ENCODE measurements around the gene OSBPL6.
"Not testable (repeated sequence)": the region's sequence is repeated elsewhere in the genome, so short reads cannot be mapped to it uniquely, and the experiment has no call there.

OSBPL6 gene

DNA sequence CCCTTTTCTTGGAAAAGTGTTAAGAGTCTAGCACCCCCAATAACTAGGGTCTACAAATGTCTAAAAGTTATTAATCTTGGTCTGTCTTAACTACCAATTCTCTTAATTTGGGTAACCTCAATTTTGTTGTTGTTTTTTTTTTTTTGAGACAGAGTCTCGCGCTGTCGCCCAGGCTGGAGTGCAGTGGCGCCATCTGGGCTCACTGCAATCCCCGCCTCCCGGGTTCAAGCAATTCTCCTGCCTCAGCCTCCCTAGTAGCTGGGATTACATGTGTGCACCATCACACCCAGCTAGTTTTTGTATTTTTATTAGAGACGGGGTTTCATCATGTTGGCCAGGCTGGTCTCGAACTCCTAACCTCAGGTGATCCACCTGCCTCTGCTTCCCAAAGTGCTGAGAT, 218.1 kb downstream of the OSBPL6 start:
- DNase-seq, result not testable (repeated sequence)

DNA sequence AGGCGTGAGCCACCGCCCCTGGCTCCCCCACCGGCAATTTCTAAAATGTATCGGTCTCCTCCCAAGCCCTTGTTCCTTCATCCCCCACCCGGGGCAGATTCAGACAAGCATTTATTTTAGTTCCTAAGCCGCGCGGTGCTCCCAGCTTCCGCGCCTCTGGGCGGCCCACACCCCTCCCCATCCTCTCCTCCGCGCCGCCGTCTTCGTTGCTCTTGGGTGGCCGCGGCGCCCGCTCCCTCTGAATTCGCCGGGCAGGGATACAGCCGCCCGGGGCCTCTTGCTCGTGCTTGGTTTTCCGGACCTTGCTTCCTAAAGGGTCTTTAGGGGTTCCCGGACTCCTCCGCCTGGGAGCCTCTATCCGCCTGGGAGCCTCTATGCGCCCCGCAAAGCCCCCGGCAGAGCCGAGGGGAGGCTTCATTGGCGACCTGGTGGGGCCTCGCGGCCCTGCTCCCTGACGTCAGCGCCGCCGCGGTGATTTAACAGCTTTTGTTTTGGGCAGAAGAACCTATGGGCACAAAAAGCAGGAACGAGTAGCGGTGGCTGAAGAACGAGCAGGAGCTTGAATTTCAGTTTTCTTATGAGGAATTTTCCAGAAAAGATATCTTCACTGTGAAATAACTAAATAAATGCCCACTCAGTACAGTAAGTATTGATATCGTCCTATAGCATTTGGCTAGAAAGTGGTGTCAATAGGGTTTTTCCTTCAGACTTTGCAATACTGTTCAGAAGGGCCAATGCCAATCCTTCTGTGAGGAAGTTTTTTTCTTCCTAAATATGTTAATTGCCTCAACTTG, 219.4 kb downstream of the OSBPL6 start:
- peak; percentile 92 for DNase-seq

DNA sequence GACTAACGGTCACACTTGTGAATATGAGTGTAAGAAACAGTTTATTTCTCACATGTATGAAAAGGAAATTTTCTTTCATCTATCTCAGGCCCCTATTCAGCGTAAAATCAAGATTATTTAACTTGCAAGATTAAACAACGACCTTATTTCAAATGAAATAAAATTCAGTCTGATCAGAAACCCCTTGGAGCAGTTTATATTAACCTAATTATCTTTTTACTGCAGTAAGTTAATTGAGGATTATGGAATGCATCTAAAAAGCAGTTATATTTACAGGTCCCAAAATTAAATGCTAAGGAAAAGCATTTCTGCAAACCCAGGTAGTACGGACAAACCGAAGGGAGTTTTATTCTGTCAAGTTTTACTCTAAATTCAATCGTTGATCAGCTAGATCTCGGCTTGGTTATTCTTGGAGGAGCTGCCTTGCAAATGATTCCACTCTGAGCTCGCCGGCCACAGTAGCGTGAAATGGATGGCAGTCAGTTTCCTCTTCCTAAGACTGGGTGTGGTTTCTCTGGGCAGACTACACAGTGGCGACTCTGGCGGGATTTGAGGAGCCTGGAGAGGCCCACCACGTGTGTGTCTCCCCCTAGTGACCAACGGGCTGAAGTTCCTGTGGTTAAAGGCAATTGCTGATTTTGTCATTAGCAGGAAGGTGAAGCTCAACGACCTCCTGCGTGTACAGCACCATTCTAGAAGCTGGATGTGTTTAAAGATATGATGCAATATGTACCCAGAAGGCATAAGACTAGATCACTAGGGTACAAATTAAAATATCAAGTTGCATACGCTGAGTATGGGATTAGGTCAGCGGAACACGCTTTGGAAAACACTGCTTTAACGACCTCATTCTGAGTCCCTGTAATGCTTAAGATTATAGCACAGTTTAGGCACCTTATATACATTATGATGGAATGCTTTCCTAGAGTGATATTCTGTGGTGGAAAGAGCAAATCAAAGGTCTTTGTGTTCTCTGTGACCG, 220.2 kb downstream of the OSBPL6 start:
- DNase-seq, result peak; percentile 98

DNA sequence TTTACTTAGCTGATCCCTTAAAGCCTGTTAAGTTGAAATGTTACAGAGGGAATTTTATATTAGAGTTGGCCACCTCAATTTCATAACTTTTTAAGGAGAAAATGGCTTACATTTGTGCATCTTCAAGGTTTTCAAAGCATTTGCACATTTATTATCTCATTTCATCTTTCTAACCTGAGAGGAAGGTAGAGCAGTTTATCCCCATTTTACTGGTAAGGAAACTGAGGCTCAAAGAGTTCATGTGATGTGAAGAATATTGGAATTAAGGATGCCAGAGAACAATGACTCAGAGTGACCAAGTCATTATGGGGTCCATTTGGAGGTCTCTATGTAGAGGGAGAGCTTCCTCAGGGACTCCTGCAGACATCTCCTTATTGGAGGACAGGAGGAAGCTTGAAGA, 221.7 kb downstream of the OSBPL6 start:
- DNase-seq, result no peak

DNA sequence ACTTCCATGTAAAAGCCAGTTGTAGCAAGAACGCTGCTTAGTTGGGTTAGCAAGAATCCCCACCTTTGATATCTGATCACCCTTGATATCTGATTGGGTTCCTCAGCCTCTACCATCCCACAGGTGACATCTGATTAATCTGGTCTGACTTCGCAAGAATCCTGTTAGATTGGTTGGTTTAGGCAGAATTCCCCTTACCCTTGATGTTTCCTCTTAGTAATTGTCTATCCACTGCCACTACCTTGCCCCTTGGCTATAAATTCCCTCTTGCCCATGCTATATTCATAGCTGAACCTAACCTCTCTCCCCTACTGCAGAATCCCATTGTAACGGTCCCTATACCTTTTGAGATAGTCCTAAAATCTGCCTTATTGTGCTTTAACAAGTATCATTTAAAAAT, 223.6 kb downstream of the OSBPL6 start:
- DNase-seq, result no peak

DNA sequence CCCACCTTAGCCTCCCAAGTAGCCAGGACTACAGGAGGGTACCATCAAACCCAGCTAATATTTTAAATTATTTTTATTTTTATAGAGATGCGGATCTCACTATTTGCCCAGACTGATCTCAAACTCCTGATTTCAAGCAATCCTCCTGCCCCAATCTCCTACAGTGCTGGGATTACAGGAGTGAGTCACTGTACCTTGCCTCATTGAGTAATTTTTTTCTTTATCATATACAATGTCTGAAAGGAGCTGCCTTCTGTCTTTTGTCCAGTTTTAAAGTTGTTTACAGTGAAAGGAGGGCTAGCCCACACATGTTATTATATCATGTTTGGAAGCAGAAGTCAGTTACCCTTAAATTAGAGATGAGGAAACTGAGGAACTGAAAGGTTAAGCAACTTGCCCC, 224.1 kb downstream of the OSBPL6 start:
- DNase-seq, result no peak

DNA sequence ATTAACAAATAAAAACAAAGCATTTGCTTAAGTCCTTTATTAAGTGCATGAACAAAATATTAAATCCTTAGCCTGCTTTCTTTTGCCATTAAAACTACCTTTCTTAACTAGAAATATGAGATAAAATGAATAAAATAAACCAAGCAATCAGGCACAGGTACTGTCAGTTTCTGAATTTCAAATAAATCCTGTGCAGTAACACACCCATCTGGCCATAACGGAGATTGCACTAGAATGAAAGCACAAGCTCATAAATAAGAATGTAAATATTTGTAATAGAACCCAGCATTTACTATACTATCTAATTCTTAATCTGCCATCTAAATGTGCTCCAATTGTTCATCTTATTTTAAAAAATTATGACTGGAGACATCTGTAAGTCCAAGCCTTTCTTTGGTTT, 224.8 kb downstream of the OSBPL6 start:
- peak; percentile 66 for DNase-seq

DNA sequence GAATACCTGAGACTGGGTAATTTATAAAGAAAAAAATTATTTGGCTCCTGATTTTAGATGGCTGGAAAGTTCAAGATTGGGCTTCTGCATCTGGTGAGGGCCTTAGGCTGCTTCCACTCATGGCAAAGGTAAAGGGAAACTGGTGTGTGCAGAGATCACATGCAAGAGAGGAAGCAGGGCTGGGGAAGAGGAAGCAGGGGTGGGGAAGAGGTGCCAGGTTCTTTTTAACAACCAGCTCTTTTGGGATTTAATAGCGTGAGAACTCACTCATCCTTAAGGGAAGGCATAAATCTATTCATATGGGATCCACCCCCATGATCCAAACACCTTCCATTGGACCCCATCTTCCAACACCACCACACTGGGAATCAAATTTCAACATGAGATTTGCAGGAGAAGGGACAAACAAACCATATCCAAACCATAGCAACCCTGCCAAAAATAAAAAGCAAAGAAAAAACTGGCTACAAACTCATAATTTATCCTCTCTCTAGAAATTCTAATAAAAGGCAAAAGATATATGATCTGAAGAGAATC, 226.2 kb downstream of the OSBPL6 start:
- no peak for DNase-seq

DNA sequence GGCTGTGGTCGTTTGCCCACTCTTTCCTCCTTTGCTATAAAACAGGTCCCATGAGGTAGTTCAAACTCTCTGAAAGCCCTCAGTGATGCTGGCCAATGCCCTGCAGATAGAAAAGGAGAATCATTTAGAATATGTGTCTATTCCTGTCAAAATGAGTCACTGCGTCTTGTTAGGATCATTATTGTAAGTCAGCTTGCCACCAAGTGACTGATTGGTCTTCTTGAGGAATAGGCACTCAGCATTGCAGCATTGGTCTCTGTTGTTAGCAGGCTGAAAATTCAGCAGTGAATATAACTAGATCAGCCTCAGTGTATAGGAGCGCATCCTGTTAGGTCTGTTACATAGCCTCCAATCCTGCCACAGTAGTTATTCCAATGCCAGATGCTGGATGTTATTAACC, 227.8 kb downstream of the OSBPL6 start:
- DNase-seq, result no peak

DNA sequence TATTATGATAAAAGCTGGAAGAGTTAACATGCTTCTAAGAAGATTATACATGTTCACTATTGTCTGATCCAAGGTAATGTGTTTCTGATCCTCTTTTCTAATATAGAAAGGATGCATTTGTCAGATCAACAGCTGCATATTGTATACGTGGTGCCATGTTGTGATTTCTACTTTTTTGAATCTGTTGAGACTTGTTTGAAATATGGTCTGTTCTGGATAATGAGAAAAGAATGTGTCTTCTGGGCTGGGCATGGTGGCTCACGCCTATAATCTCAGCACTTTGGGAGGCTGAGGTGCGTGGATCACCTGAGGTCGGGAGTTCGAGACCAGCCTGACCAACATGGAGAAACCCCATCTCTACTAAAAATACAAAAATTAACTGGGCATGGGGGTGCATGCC, 229.4 kb downstream of the OSBPL6 start:
- DNase-seq, result not testable (repeated sequence)

DNA sequence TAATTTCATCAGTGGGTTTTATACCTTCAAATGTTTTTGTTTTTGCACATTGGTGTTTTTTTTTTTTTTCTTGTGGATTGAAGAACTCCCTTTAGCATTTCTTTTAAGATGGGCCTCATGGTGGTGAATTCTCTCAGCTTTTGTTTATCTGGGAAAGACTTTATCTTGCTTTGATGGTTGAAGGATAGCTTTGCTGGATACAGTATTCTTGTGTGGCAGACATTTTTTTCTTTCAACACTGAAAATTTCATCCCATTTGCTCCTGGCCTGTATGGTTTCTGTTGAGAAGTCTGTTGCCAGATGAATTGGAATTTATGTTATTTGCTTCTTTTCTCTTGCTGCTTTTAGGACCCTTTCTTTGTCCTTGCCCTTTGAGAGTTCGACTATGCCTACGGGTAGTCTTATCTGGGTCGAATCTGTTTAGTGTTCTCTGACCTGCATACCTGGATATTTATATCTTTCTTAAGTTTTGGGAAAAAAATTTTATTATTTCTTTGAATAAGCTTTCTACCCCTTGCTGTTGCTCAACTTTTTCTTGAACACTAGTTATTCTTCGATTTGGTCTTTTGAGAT, 231.0 kb downstream of the OSBPL6 start:
- DNase-seq, result no peak

DNA sequence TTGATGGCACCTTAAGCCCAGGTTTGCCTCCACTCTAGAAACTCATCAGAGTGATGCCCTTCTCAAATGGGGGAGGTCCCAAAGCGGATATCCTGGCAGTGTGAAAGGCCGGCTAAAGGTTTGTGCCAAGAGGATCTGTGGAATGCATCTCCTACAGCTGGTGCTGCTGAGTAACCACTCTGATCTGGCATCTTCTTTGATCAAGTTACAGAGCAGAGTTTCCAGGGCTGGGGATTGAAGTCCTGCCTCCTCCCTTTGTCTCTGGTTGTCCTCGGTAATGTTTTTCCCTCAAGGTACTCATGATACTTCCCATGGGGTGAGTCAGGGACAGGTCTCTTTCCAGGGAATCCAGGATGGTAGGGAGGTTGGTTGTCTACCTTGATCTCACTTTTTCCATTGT, 232.1 kb downstream of the OSBPL6 start:
- no peak for DNase-seq

DNA sequence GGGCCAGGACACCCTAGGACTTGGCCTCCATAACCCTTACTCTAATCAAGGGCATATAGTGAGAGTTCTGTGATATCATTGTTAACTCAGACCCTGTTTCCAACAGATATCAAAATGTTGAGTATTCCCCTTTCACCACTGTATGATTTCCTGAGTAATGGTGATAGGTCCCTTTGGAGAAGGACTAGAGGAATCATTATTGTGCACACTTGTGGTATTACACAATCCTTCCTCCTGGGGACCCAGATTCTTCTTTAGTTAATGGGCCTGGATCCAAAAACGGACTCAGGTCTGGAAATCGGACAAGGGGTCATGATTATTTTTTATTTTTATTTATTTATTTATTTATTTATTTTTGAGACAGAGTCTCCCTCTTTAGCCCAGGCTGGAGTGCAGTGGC, 233.1 kb downstream of the OSBPL6 start:
- no peak for DNase-seq

DNA sequence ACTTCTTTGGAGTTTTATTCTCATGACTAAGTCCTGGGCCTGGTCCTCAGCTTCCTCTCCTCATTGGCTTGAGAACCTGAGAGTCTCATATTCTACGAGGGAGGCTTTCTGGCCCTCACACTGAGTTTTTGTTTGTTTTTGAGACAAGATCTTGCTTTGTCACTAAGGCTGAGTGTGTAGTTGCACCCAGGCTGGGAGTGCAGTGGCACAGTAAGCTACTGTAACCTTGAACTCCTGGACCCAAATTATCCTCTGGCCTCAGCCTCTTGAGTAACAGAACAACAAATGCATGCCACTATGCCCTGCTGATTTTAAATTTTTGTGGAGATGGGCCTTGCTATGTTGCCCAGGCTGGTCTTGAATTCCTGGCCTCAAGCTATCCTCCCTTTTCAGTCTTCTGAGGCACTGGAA, 234.1 kb downstream of the OSBPL6 start:
- DNase-seq, result no peak

DNA sequence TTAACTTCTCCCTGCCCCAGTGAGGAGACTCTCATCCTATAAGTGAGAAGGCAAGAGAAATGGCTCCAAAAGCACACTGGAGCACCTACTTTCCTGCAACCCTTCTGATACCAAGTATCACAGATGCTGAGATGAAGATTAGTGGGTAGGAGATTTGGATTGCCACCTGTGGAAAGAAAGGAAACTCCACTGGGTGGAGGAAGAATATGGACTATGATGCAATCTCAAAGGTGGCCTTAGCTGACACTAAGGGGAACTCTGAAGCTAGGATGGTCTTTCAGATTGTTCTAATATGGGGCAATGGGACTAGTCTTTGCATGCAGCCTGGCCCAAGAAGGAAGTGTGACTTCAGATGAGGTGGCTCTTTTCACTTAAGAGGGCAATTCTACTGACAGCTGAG, 235.0 kb downstream of the OSBPL6 start:
- DNase-seq, result no peak

DNA sequence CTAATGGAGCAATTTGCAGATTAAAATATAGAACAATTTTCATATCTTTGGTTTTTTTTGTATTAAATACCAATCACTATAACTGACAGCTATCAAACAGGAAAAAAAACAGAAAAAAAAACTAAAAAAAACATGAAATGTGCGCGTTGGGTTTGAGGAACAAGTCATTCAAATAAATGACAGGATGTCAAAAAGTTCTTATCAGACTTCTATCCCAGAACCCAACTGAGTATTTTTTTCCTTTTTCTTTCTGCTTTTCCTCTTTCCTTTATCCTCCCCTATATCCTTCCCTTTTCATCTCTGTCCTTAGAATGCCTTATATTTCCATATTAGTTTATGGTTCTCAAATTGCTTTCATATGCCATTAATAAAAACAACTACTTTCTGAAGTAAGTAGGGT, 242.3 kb downstream of the OSBPL6 start:
- DNase-seq, result no peak

DNA sequence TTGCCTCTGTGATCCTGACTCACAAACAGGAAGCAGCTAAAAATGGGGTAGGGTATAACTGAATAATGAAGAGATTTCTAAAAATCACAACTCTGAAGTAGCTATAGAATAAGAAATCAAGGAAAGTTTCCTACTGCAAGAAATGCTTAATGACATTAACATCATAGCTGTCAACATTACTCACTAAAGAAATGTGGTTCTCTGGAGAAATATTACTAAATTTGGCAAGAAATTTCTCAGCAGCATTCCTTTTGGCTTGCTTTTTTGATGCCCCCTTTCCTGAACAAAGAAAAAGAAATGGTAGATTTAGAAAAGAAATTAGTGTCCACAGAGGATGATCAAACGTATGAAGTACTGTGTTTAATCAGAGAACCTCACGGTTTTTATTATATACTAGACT, 247.1 kb downstream of the OSBPL6 start:
- DNase-seq, result no peak

DNA sequence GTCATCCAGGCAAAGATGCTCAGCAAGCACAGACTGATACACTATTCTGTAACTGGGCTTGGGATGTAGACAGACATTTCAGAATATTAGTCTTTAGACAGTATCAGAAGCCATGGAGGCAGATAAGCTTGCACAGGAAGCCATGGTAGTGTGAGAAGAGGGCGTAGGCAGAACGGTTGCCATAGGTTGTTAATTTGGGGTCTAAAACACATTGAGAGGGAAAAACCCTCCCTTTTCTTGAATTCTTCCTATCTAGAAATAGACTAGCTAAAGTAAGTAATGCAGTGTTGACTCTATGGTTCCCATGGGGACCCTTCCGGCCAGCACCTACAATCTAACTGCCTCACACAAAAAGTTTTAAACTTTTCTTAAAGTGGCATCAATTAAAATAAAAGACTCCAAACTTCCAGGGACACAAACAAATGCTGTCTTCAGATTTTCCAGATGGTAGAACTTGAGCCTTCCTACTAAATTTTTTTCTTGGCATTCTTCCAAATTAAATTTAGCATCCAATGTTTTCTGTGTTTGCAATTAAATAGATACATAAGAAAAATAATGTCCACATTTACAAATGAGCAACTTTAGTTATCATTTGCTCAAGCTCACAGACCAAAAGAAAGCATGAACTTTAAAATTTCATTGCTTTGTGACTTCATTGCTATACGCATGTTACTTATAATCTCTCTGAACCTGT, 254.8 kb downstream of the OSBPL6 start:
- DNase-seq, result no peak

DNA sequence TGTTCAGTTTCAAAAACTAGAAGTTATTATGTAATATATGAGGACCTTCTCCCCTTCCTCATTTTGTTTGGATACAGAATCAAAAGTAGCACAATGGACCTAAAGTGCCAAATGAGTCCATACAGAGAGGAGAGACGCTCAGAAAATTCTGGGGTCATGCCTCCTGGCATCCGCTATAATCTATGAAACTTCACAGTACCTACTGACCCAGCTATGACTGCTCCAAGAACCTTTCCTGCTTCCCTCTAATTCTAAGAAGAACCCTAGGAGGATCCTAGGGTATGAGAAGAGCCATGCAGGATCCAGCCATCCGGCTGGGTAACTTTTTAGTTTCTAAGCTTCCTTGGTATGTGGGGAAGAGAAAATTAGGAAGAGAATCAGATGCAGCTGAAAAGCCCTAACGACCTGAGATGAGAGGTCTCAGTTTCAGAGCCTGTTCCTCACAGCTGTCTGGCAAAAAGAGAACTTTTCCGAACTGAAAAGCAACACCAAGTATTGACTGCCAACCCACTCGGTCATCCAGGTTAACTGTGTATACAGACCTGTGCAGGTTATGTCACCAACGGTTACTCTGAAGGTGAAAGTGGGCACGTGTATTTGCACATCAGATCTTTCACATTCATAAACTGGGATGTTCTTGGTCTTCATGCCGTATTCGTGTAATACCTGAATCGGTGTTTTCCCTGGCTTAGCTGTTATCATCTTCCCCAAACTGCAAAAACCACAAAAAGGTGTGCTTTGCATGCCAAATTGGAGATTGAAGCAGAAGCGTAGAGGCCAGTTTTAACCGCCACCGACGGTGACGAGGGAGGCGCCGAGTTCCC, 255.6 kb downstream of the OSBPL6 start:
- peak; percentile 89 for DNase-seq

DNA sequence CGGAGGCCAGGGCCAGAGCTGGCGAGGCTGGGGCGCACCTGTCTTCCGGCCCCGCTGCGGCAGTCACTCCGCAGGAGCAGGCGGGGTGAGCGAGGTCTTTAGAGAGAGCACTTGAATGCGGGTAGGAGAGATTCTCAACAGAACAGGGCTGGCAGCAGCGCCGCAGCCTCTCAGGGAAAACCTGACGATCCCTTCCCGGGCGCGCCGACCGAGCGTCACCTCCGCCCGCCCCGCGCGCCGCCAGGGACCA, 256.1 kb downstream of the OSBPL6 start:
- peak; percentile 98 for DNase-seq

DNA sequence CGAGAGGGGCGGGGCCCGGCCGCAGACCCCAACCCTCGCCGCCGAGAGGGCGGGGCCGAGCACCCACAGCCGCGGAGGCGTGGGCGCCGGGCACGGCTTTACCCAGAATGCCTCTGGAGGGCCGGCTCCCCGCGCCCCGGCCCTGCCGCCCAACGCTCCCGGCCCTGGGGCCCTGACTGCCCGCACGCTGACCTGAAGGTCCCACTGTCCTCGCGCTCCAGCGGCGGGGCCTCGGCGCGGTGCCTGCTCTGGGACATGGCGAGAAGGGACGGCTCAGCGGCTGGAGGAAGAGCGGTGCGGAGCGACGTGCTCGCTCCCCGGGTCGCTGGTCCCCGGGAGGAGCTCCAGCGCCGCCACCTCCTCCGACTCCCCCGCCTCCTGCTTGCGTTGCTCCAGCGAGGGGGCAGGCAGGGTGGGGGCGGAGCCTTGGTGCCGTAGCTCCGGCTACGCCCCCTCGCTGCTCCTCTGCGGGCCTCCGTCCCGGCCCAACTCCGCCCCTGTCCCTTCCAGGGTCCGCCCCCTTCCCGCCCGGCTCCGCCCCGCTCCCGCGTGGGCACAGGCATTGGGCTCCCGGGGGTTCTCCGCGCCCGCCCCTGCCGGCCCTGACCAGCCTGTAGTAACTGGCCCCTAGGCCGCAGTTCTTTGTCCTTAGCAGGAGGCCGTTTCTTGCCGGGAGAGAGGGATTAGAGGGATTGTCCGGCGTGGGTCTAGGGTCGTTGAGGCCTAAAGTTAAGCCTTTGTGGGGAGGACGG, 256.6 kb downstream of the OSBPL6 start, which contains the start of the genes PJVK and PRKRA:
Gene PJVK, plus strand, starts transcription at position 605 of the 752 bp plus-strand sequence. CDS start 2,032 bp downstream, outside the sequence.
Gene PRKRA, minus strand, starts transcription at position 402 of the 752 bp plus-strand sequence. Its CDS starts 145 bp downstream, at position 257.
- DNase-seq, result peak; percentile 99
